ENCODE data around the gene SNX33. TPM values are rescaled to one million over a fixed set of nuclear protein-coding genes. Genes with fewer than 3 reads are reported as not detected.
"Not testable (repeated sequence)": the region's sequence is repeated elsewhere in the genome, so short reads cannot be mapped to it uniquely, and the experiment has no call there.

Gene SNX33
- total RNA-seq, 1 donor from 2014 or later, result 15.0 TPM

DNA sequence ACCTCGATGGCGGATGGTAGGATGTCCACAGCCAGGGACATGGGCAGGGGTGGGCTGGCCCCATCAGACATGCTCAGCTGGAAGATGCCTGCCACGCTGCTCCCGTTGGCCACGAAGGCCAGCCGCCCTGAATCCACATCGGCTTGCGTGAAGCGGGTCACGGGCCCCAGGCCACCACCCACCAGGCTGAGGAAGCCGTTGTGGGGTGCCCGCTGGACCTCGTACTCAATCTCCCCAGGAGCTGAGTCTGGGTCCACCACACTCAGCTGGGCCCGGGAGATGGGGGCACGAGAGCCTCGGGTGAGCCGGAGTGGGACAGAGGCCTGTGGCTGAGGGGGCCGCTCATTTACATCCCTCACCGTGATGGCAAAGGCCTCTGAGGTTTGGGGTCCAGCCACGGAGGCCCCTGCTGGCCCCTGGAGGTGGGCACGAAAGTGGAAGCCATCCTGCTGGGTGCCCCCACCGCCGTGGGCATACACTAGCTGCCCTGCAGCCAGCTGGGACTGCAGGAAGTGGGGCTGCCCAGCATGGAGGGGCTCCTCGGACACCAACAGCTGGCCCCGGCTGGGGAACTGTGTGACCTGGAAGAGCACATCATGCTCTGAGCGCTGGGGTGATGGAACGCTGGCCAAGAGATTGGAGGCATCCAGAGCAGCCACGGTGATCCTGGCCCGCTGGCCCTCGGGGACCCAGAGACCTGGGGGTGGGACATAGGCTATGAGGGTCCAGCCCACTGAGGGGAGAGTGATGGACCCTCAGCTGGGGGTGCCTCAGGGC lies 29.2 kb downstream of the SNX33 start:
- Histone ChIP-seq H3K27me3 (ENCODE audit: control insufficient read depth, insufficient read depth, low read length) (no peaks in the 10 kb centered on the region), H3K36me3 (ENCODE audit: control insufficient read depth, insufficient read depth, low read length) (no peaks in the 10 kb centered on the region), H3K4me3 (ENCODE audit: low read depth, low read length) (no peak overlapping the region)
- DNase-seq (ENCODE audit: low read depth) (no peak), FAIRE-seq (no peak)
- TF ChIP-seq, protein P1, sequence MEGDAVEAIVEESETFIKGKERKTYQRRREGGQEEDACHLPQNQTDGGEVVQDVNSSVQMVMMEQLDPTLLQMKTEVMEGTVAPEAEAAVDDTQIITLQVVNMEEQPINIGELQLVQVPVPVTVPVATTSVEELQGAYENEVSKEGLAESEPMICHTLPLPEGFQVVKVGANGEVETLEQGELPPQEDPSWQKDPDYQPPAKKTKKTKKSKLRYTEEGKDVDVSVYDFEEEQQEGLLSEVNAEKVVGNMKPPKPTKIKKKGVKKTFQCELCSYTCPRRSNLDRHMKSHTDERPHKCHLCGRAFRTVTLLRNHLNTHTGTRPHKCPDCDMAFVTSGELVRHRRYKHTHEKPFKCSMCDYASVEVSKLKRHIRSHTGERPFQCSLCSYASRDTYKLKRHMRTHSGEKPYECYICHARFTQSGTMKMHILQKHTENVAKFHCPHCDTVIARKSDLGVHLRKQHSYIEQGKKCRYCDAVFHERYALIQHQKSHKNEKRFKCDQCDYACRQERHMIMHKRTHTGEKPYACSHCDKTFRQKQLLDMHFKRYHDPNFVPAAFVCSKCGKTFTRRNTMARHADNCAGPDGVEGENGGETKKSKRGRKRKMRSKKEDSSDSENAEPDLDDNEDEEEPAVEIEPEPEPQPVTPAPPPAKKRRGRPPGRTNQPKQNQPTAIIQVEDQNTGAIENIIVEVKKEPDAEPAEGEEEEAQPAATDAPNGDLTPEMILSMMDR (IDR thresholded peaks at IDR 0.05; ENCODE audit: insufficient read depth, low read length, severe bottlenecking), result no peak

DNA sequence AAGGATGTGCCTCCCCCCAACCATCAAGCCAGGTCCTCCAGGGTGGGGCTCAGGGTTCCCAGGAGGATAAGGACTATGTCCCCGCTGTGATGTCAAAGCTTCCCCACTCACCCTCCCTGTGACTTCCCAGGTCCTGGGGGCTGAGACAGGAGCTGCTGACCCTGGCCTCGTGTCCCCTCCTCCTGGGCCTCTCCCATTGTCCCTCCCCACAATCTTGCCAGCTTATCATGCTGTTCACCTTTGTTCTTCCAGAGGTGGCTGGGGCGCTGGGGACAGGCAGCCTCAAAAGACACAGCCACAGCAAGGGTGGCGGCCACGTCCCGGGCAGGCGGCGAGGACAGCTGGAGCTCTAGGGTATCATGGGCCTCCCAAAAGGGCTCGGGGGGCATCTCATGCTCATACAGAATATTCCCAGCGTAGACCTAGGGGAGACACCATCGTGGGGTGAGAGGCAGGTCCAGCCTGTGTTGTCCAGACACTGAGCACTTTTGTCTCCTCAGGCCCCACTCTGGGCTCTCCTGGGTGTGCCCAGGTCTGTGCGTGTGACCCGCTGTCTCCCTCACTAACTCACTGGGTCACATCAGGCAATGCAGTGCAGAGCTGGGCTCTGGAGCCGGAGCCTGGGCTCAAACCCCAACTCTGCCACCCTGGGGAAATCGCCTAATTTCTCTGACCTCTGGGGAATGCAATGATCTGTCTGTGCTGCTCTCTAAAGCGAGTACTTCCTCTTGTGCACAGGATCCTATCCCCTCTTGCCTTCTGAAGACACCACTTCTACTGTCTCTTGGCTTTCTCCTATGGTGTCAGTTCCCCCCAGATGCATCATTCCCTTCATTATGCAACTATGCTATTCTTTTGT lies 30.0 kb downstream of the SNX33 start:
- no peak for DNase-seq (ENCODE audit: low read depth)
- no peak overlapping the region for H3K4me3 ChIP-seq (ENCODE audit: low read depth, low read length)
- H3K36me3 ChIP-seq (ENCODE audit: control insufficient read depth, insufficient read depth, low read length), result no peaks in the 10 kb centered on the region
- TF ChIP-seq, protein P1 (IDR thresholded peaks at IDR 0.05; ENCODE audit: insufficient read depth, low read length, severe bottlenecking), result no peak
- FAIRE-seq, result no peak
- H3K27me3 ChIP-seq (ENCODE audit: control insufficient read depth, insufficient read depth, low read length), result no peaks in the 10 kb centered on the region

- H3K36me3 ChIP-seq (ENCODE audit: control insufficient read depth, insufficient read depth, low read length); DNase-seq (ENCODE audit: low read depth); H3K27me3 ChIP-seq (ENCODE audit: control insufficient read depth, insufficient read depth, low read length); H3K4me3 ChIP-seq (ENCODE audit: low read depth, low read length); FAIRE-seq: not testable (repeated sequence)
These were observed 30.6 kb downstream of the SNX33 start for GRCh38 chr15:75678324-75678690.

DNA sequence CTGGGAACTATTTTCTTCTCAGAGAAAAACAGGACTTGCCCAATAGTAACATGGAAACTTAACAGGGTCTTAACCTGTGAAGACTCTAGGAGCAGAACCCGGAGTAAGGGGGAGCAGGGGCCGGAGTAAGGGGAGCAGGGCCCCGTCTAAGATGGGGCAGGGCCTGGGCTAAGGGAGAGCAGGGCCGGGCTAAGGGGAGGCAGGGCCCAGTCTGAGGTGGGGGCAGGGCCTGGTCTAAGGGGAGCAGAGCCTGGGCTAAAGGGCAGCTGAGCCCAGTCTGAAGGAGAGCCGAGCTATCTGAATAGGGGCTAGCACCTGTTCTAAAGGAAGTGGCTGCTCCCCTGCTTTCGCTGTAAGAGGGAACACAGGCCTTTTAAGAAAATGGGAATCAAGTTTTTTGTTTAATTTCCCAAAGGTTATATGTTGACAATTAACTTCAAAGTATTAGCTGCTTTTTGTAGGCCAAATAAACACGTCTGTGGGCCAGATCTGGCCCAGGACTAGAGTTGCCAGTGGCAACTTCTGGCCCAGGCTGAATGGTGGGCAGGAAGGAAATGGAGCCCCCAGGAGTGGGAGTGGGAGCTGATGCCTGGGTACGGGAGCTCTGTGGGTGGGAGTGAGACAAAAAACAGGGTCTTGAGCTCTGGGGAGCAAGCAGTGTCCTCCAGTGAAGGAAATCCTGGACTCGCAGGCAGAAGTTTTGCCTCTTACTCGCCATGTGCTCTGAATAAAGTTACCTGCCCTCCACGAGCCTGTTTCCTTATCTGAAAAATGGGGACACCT lies 32.5 kb downstream of the SNX33 start:
- TF ChIP-seq, protein P1 (IDR thresholded peaks at IDR 0.05; ENCODE audit: insufficient read depth, low read length, severe bottlenecking), result no peak
- Histone ChIP-seq H3K36me3 (ENCODE audit: control insufficient read depth, insufficient read depth, low read length) (no peaks in the 10 kb centered on the region), H3K4me3 (ENCODE audit: low read depth, low read length) (no peak overlapping the region), H3K27me3 (ENCODE audit: control insufficient read depth, insufficient read depth, low read length) (no peaks in the 10 kb centered on the region)
- DNase-seq (ENCODE audit: low read depth) (no peak), FAIRE-seq (no peak)

- TF ChIP-seq, protein P1 (IDR thresholded peaks at IDR 0.05; ENCODE audit: insufficient read depth, low read length, severe bottlenecking), result no peak
These were observed 34.7 kb downstream of the SNX33 start for GRCh38 chr15:75682181-75683135.

More at GRCh38 chr15:75682181-75683135, 34.7 kb downstream of the SNX33 start:
- Histone ChIP-seq H3K4me3 (ENCODE audit: low read depth, low read length) (no peak overlapping the region), H3K27me3 (ENCODE audit: control insufficient read depth, insufficient read depth, low read length) (no peaks in the 10 kb centered on the region), H3K36me3 (ENCODE audit: control insufficient read depth, insufficient read depth, low read length) (no peaks in the 10 kb centered on the region)
- FAIRE-seq (no peak), DNase-seq (ENCODE audit: low read depth) (no peak)
